ENCODE results near the gene WDR72. TPM values are rescaled to one million over a fixed set of nuclear protein-coding genes. Genes with fewer than 3 reads are reported as not detected.

WDR72 gene
- total and polyA plus RNA-seq, 2 of the 4 experiments (the other 2 are of a cell fraction) = not detected

- Histone ChIP-seq H2BK5ac (ENCODE audit: low read depth, low read length, poor library complexity, severe bottlenecking) (no peak overlapping the region), H3K23ac (ENCODE audit: low read depth, low read length) (no peak overlapping the region), H2AK9ac (replicated peaks; ENCODE audit: low read depth, low read length, poor library complexity) (no peak overlapping the region), H3K27me3 (ENCODE audit: control insufficient read depth, insufficient read depth, low read length) (no peaks in the 10 kb centered on the region), H3K36me3 (ENCODE audit: control insufficient read depth, insufficient read depth, low read length) (no peaks in the 10 kb centered on the region), H2AK5ac (ENCODE audit: low read depth, low read length) (no peak overlapping the region), H3K14ac (replicated peaks; ENCODE audit: low read depth, low read length) (no peak overlapping the region), H2BK15ac (ENCODE audit: low read depth, low read length) (no peak overlapping the region), H4K20me1 (ENCODE audit: insufficient read depth, low read length) (no peaks in the 10 kb centered on the region), H2BK120ac (ENCODE audit: low read depth, low read length) (no peak overlapping the region), H3K9me3 (ENCODE audit: control insufficient read depth, insufficient read depth, low read length) (peaks cover 3% of the 10 kb centered on the region; the same call in 1 of the 2 replicates), H3K4me1 (ENCODE audit: control insufficient read depth, insufficient read depth, low read length) (no peaks in the 10 kb centered on the region), H3K9ac (ENCODE audit: low read depth, low read length) (no peak overlapping the region), H2AFZ (replicated peaks; ENCODE audit: low read length, poor library complexity) (no peak overlapping the region), H4K8ac (ENCODE audit: low read depth in 2 of 2, low read length in 2 of 2) (no peak overlapping the region), H3K9me1 (ENCODE audit: insufficient read depth, low read length) (no peaks in the 10 kb centered on the region), H2BK20ac (ENCODE audit: low read depth, low read length) (no peak overlapping the region), H3K4me2 (ENCODE audit: low read depth, low read length) (no peak overlapping the region), H3K56ac (ENCODE audit: extremely low read depth, insufficient read depth, low read length) (no peak overlapping the region), H3K79me1 (ENCODE audit: low read depth in 1 of 2, low read length in 2 of 2) (no peaks in the 10 kb centered on the region), H3K27ac (ENCODE audit: insufficient read depth, low read length) (no peak overlapping the region), H4K91ac (ENCODE audit: insufficient read depth, low read depth, low read length) (no peak overlapping the region), H3K18ac (ENCODE audit: low read depth, low read length) (no peak overlapping the region), H3K4ac (ENCODE audit: low read depth, low read length) (no peak overlapping the region), H4K5ac (ENCODE audit: low read depth, low read length) (no peak overlapping the region), H3K4me3 (ENCODE audit: insufficient read depth, low read depth, low read length) (no peak overlapping the region)
- CTCF ChIA-PET = no interaction called here
- BruUV-seq (replicated peaks) = no TSS peak
- ATAC-seq (ENCODE audit: low read depth) (no peak), DNase-seq (no peak)
- dilution Hi-C loops (cut with HindIII; ENCODE audit: low sequenced_read_pairs, unreplicated experiment) (no loop called here), intact Hi-C loops (cut with micrococcal nuclease) (no loop called here), in situ Hi-C loops (cut with MboI; ENCODE audit: low sequenced_read_pairs) (no loop called here)
- POLR2A ChIA-PET (ENCODE audit: unreplicated experiment) = no interaction called here
- WGBS, 2 experiments (ENCODE audit: extremely low coverage in 2 of 2, insufficient read length in 1 of 2) = no CpG with 5 or more reads among the region's 2 CpGs
- TF ChIP-seq RAD21 (IDR thresholded peaks at IDR 0.05; ENCODE audit: low read length) = no peak
- TF ChIP-seq MAZ (IDR thresholded peaks at IDR 0.05; ENCODE audit: borderline replicate concordance, low read depth, low read length) = no peak
- TF ChIP-seq MAFK (IDR thresholded peaks at IDR 0.05; ENCODE audit: low read depth, low read length) = no peak
- TF ChIP-seq FOS (IDR thresholded peaks at IDR 0.05; ENCODE audit: low read depth, low read length) = no peak
- no peak for TF ChIP-seq USF2 (IDR thresholded peaks at IDR 0.05; ENCODE audit: low read depth, low read length)
- no peak for TF ChIP-seq SMC3 (IDR thresholded peaks at IDR 0.05; ENCODE audit: low read depth, low read length)
- TF ChIP-seq CEBPB (IDR thresholded peaks at IDR 0.05; ENCODE audit: low read depth, low read length) = no peak
- TF ChIP-seq MXI1 (IDR thresholded peaks at IDR 0.05; ENCODE audit: borderline replicate concordance, low read depth, low read length) = no peak
- TF ChIP-seq POLR2A (IDR thresholded peaks at IDR 0.05; ENCODE audit: low read depth, low read length) = no peak
- TF ChIP-seq BHLHE40 (IDR thresholded peaks at IDR 0.05; ENCODE audit: low read depth, low read length) = no peak
- TF ChIP-seq RCOR1 (IDR thresholded peaks at IDR 0.05; ENCODE audit: insufficient replicate concordance, low read length) = no peak
- no peak for TF ChIP-seq CTCF (conservative IDR thresholded peaks at IDR 0.05; ENCODE audit: low read depth, low read length)
- no peak for TF ChIP-seq CHD1 (IDR thresholded peaks at IDR 0.05; ENCODE audit: low read depth, low read length)
- no peak for TF ChIP-seq RFX5 (IDR thresholded peaks at IDR 0.05; ENCODE audit: low read depth, low read length)
- TF ChIP-seq ELK1 (IDR thresholded peaks at IDR 0.05; ENCODE audit: borderline replicate concordance, low read depth, low read length) = no peak
- no peak for TF ChIP-seq NFE2L2 (IDR thresholded peaks at IDR 0.05; ENCODE audit: low read depth, low read length)
Observed at GRCh38 chr15:53762916-53763315, 3.5 kb upstream of the WDR72 start.

All from IMR-90 (cell line).